ENCODE data around the gene TMED4. TPM values are rescaled to one million over a fixed set of nuclear protein-coding genes. Genes with fewer than 3 reads are reported as not detected.
A peak's percentile ranks its signal among the peaks of the same experiment; 100 is the strongest.

Gene TMED4
- polyA plus RNA-seq, 1 donor from 2014 or later: 158 TPM

DNA sequence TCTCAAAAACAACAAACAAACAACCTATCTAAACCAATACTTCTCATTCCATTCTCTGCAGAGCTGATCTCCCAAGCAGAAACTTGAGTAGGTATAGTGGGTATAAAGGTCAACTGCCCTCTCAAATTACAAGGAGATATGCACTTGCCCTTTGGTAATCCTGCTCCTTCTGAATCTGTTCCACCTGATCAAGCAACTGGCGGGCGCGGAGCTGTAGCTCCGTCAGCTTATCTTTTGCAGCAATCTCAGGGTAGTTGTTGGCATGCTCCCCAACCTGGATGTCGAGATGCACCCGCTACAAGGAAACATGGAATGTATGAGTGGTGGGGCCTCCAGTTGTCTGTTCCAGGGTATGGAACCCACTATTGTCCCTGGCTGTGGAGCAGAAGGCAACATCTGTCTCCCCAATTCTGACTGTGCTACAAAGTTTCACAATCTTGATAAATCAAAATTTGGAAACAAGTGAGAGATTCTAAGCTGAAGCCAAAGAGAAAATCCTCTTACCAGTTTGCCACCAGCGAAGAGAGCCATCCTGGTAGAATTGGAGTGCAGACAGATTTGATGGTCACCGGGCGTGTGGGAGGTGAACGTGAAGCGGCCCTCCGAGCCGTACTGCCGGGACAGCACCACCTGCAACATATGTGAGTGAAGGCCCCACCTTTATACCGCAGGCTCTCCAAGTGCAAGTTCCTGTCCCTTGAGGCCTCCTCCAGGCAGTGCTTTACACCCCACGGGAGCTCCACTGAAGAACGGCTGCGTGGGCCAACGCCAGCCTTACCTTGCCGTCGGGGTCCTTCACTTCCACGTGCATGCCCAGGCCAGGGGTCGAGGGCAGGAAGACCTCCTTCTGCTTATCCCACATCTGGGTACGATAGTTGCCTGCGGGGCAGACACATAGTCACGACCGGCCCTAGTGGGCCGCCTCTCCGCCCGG lies 819 bp downstream of the TMED4 start:
- Histone ChIP-seq H3K4me3 (ENCODE audit: low read length) (peak overlapping the region; percentile 100), H3K79me2 (replicated peaks; ENCODE audit: insufficient read depth, low read length) (peaks cover 13% of the 10 kb centered on the region), H3K4me2 (ENCODE audit: low read length) (peak overlapping the region; percentile 70), H2AFZ (ENCODE audit: low read depth, low read length) (peak overlapping the region; percentile 80), H4K20me1 (ENCODE audit: insufficient read depth) (no peaks in the 10 kb centered on the region), H3K9ac (ENCODE audit: low read length) (peak overlapping the region; percentile 97), H3K36me3 (ENCODE audit: insufficient read depth, low read length) (peaks cover 4% of the 10 kb centered on the region), H3K9me3 (ENCODE audit: low read length) (no peaks in the 10 kb centered on the region), H3K9me2 (ENCODE audit: insufficient read depth, low read length) (no peaks in the 10 kb centered on the region), H3K27me3 (ENCODE audit: insufficient read depth, low read depth, low read length) (no peaks in the 10 kb centered on the region), H3K27ac (ENCODE audit: low read length) (peak overlapping the region; percentile 87), H3F3A (ENCODE audit: insufficient read depth, low read length, poor library complexity, severe bottlenecking) (no peaks in the 10 kb centered on the region)
- TF ChIP-seq RAD21 (conservative IDR thresholded peaks at IDR 0.05) (no peak), POLR2AphosphoS5 (IDR thresholded peaks at IDR 0.05) (no peak), TAF1 (IDR thresholded peaks at IDR 0.05; ENCODE audit: low read depth) (no peak), EP300 (conservative IDR thresholded peaks at IDR 0.05; ENCODE audit: poor library complexity, severe bottlenecking) (no peak), EZH2 (IDR thresholded peaks at IDR 0.05; ENCODE audit: borderline replicate concordance, insufficient read depth, low read length, poor library complexity, severe bottlenecking) (no peak)
- TF ChIP-seq, protein P1, sequence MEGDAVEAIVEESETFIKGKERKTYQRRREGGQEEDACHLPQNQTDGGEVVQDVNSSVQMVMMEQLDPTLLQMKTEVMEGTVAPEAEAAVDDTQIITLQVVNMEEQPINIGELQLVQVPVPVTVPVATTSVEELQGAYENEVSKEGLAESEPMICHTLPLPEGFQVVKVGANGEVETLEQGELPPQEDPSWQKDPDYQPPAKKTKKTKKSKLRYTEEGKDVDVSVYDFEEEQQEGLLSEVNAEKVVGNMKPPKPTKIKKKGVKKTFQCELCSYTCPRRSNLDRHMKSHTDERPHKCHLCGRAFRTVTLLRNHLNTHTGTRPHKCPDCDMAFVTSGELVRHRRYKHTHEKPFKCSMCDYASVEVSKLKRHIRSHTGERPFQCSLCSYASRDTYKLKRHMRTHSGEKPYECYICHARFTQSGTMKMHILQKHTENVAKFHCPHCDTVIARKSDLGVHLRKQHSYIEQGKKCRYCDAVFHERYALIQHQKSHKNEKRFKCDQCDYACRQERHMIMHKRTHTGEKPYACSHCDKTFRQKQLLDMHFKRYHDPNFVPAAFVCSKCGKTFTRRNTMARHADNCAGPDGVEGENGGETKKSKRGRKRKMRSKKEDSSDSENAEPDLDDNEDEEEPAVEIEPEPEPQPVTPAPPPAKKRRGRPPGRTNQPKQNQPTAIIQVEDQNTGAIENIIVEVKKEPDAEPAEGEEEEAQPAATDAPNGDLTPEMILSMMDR (IDR thresholded peaks at IDR 0.05; ENCODE audit: poor library complexity, severe bottlenecking): no peak

DNA sequence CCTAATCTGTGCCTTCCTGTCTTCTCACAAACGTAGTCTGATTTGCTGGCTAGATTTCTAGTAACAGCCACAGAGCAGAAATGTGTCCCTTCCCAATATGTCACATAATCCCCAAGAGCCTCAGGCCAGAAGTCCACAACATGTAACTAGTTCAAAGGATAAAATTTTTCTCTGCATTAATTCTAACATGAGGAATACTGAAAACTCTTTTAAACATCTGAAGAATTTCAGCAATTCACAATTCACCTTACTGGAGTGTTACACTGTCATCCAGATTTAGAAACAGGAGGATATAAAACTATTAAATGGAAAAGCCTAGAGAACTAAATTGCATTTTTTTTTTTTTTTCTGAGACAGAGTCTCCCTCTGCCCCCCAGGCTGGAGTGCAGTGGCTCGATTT lies 5.8 kb downstream of the TMED4 start:
- H3K36me3 ChIP-seq (ENCODE audit: insufficient read depth, low read length): peaks cover 4% of the 10 kb centered on the region

DNA sequence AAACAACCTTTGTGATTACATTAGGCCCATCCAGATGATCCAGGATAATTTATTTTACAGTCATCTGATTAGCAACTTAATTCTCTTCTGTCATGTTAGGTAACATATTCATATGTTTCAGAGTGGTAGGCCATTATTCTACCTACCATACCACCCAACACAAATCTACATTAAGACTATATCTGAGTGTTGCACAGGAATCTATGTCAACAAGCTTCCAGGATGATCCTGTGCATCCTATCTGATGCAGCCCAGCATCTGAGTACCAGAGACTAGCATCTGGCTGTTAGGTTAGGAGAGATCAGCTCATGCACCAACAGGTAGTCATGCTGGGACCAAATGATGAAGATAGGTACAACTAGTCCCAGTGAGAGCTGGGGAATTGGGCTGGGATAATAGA lies 7.0 kb downstream of the TMED4 start:
- H2AFZ ChIP-seq (ENCODE audit: low read depth, low read length): no peak overlapping the region
- peaks cover 9% of the 10 kb centered on the region for H3K79me2 ChIP-seq (replicated peaks; ENCODE audit: insufficient read depth, low read length)
- H3K4me2 ChIP-seq (ENCODE audit: low read length): no peak overlapping the region
- H3K4me3 ChIP-seq (ENCODE audit: low read length): peak overlapping the region; percentile 87
- no peaks in the 10 kb centered on the region for H3K9me2 ChIP-seq (ENCODE audit: insufficient read depth, low read length)
- TF ChIP-seq EZH2 (IDR thresholded peaks at IDR 0.05; ENCODE audit: borderline replicate concordance, insufficient read depth, low read length, poor library complexity, severe bottlenecking): no peak
- no peak for TF ChIP-seq MXI1 (conservative IDR thresholded peaks at IDR 0.05; ENCODE audit: poor library complexity, severe bottlenecking)
- TF ChIP-seq SMC3 (conservative IDR thresholded peaks at IDR 0.05; ENCODE audit: poor library complexity): no peak
- H3F3A ChIP-seq (ENCODE audit: insufficient read depth, low read length, poor library complexity, severe bottlenecking): no peaks in the 10 kb centered on the region
- no peak overlapping the region for H3K9ac ChIP-seq (ENCODE audit: low read length)
- peaks cover 4% of the 10 kb centered on the region for H3K36me3 ChIP-seq (ENCODE audit: insufficient read depth, low read length)
- H3K27ac ChIP-seq (ENCODE audit: low read length): no peak overlapping the region
- no peaks in the 10 kb centered on the region for H4K20me1 ChIP-seq (ENCODE audit: insufficient read depth)
- H3K9me3 ChIP-seq (ENCODE audit: low read length): no peaks in the 10 kb centered on the region
- H3K27me3 ChIP-seq (ENCODE audit: insufficient read depth, low read depth, low read length): no peaks in the 10 kb centered on the region

More for the DNA sequence above, 5.8 kb downstream of the TMED4 start:
- H3K9me2 ChIP-seq (ENCODE audit: insufficient read depth, low read length): no peaks in the 10 kb centered on the region
- no peaks in the 10 kb centered on the region for H3K27me3 ChIP-seq (ENCODE audit: insufficient read depth, low read depth, low read length)
- H3K79me2 ChIP-seq (replicated peaks; ENCODE audit: insufficient read depth, low read length): peaks cover 15% of the 10 kb centered on the region
- no peak overlapping the region for H3K27ac ChIP-seq (ENCODE audit: low read length)
- H2AFZ ChIP-seq (ENCODE audit: low read depth, low read length): no peak overlapping the region
- no peaks in the 10 kb centered on the region for H3F3A ChIP-seq (ENCODE audit: insufficient read depth, low read length, poor library complexity, severe bottlenecking)
- H3K9ac ChIP-seq (ENCODE audit: low read length): no peak overlapping the region
- no peak overlapping the region for H3K4me3 ChIP-seq (ENCODE audit: low read length)
- H3K9me3 ChIP-seq (ENCODE audit: low read length): no peaks in the 10 kb centered on the region
- no peak overlapping the region for H3K4me2 ChIP-seq (ENCODE audit: low read length)
- no peak for TF ChIP-seq RAD21 (conservative IDR thresholded peaks at IDR 0.05)
- TF ChIP-seq EZH2 (IDR thresholded peaks at IDR 0.05; ENCODE audit: borderline replicate concordance, insufficient read depth, low read length, poor library complexity, severe bottlenecking): no peak
- H4K20me1 ChIP-seq (ENCODE audit: insufficient read depth): no peaks in the 10 kb centered on the region
